Smooth muscle cell of the brain vasculature (primary cell): ENCODE data around the gene EIF4E1B.

Experiments
- DNase-seq: peaks from one replicate; pipeline ENCODE4 v3.0.0-alpha.2; 2012; ENCODE audit warnings: low read depth, low spot score

The EIF4E1B gene

DNA sequence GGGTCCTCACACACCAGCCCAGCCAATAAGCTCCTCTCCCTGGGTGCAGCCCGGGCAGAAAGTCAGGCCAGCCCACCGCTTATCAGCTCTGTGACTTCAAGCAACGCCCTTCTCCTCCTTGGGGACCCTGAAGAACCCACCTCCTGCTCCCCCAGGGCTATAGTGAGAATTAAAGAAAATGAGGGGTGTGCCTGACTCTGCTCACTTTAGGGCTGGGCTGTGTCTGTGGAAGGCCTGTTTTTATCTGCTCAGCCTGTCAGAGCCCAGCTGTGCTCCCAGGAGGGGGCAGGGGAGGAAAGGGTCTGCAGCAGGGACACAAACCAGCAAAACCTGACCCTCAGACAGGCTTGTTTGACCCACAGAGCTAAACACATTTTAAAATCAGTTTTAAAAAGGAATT, 24.4 kb upstream of the EIF4E1B start:
- DNase-seq: no peak

DNA sequence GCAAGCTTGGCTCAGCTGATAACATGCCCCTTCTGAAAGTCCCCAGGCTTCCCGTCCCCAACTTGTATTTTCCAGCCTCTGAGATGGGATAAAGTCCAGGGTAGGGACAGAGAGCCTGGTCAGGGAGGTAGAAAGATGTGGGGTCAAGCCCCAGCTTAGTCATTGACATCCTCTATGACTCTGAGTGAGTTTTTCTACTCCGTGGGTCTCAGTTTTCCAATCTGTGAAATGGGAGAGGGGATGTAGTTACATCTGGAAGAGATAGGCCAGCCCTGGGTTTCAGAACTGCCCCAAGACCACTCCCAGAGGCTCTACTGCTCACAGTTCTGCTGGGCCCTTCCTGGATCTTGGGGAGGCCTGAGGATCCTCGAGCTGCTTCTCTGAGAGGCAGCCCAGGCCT, 23.6 kb upstream of the EIF4E1B start:
- DNase-seq: no peak

DNA sequence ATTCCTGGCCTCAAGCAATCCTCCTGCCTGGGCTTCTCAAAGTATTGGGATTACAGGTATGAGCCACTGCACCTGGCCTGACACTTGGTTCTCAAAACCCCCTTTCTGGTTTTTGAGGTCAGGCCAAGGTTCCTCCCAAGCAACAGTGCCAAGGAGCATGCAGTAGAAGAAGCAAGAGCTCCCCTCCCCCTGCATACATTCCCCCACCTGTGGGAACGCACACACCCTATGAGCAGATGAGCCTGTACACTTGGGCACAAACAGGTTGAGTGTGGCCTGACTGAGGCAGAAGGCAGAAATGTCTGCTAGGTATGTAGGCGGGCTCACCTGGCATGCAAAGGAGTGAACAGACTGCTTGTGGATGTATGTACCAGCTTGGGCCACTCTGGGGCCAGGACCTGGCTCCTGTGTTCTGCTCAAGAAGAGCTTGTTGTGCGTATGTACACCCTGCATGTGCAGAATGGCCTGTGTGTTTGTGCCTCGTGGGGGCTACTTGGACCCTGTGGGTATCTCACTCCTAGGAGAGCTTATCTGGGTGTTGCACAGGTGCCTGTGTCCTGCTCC, 22.3 kb upstream of the EIF4E1B start:
- DNase-seq: no peak

DNA sequence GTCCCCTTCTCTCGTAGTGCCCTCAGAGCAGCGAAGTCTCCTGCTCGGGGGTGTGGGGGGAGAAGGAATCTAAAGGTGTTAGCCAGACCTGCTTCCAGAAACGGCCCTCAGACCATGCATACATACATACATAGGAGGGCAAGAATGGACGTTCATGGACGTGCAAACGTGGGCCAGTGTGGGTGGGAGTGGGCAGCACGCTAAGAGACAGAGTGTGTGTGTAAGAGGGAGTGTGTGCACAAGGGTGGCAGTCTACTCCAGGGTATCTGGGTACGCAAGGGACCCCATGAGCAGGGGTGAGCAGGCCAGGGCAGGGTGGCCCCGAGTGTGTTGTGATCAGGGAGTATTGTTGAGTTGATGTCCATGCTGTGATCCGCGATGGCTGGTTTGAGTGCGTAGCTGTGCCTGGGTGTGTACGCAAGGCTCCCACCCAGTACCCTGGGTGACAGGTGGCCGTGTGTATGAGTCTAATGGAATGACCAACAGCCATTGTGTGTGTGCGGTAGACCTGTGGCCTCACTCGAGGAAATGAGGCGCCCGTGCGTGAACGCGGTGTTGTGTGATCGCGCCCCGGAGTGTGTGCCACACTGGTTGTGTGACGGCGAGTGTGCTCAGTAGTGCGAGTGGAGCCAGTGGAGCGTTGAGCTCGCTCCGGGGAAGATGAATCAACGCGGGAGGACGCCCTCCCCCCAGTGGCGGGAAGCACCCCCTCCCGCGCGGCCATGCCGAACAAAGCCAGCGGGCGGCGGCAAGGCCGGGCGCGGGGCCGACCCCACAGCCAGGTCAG, 21.3 kb upstream of the EIF4E1B start:
- DNase-seq: no peak

DNA sequence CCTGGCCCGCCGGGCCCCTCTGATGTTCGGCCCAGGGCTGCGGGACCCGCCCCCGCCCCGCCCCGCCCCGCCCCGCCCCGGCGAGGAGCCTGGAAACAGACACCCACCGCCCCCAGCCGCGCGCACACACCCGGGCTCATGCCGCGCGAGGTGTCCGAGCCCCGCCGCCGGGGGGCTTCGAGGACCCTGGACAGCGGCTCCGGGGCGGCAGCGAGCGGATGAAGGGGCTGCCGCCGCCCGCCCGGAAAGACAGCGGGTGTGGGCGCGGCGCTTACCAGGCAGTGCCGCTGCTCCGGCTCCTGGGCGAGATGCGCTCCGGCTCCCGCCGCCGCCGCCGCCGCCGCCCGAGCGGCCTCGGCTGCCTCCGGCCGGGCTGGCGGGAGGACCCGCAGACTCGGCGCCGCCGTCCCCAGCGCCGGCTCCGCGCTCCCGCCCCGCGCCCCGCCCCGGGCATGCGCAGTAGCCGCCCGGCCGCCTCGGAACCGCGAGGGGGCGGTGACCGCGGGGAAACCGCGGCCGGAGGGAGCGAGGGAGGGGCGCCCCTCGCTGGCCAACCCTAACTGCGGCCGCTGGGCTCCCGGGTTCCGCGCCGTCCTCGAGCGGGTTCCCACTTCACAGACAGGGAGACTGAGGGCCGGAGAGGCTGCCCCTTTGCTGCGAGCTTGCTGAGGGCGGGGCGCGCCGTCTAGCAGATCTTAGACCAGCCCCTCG, 20.6 kb upstream of the EIF4E1B start, which contains the start of gene GPRIN1:
GPRIN1 (minus strand) TSS at position 433 of the 711 bp plus-strand sequence. CDS start 10,322 bp downstream, outside the sequence.
- DNase-seq: no peak

DNA sequence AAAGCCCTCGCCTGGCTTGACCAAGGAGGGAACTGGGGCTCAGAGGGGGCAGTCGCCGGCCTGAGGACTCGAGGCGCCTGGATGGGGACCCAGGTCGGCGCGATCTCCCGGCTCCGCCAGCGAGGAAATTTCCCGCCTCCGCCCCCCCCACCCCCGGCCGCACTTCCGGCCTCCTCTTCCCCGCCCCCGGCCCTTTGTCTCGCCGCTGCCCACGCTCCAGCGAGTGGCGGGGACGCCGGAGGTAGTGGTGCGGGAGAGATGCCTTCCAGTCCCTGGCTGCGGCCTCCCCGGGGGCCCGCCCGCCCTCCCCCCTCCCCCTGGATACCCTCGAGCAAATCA, 20.1 kb upstream of the EIF4E1B start:
- no peak for DNase-seq

DNA sequence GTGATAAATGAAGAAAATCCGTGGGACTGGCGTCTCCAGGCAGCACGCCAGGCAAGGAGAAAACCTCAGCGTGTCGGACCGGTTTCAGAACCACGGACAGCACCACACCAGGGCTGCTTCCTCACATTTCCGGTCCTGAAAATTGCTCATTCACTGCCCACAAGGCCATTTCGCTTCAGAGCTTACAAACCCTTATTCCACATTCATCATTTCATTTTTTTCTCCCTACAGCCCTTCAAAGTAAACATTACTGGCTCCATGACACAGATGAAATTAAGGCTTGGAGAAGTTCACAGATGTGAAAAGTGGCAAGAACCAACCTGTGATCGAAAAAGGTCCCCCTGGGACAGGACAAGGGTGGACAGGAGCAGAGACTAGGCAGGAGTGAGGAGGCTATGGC, 19.0 kb upstream of the EIF4E1B start:
- peak; percentile 53 for DNase-seq

DNA sequence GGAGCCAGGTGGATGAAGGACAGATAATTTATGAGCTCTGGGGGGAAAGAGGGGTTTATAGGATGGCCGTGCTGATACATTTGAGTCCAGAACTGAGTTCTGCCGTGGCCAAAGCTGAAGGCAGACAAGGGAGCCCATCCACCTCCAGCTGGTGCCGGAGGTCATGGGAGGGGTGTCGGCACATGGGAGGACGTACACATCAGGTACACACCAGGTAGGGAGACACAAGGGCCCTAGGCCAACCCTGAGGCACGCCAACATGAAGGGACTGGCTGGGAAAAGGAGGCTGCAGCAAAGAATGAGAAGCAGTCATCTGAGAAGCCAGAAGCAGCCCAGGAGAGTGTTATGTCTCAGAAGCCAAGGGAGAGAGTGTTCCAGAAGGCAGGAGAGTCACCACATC, 18.5 kb upstream of the EIF4E1B start:
- no peak for DNase-seq

DNA sequence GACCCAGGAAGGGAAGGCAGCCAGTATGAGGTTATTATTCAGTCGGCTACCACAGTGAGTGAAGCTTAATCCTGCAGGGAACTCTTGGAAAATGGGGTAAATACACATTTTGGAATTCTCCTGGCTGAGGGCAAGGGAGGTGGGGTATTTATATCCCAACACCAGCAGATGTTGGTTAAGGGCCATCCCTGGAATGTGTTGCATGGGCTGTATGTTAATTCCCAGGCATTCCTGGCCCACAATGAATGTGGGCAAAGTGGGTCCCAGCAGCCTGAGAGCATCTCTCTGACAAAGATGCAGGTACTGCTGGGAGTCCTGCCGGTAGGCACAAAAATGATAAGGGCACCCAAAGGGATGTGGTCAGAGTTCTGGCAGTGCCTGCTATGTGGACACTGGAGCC, 17.6 kb upstream of the EIF4E1B start:
- no peak for DNase-seq

DNA sequence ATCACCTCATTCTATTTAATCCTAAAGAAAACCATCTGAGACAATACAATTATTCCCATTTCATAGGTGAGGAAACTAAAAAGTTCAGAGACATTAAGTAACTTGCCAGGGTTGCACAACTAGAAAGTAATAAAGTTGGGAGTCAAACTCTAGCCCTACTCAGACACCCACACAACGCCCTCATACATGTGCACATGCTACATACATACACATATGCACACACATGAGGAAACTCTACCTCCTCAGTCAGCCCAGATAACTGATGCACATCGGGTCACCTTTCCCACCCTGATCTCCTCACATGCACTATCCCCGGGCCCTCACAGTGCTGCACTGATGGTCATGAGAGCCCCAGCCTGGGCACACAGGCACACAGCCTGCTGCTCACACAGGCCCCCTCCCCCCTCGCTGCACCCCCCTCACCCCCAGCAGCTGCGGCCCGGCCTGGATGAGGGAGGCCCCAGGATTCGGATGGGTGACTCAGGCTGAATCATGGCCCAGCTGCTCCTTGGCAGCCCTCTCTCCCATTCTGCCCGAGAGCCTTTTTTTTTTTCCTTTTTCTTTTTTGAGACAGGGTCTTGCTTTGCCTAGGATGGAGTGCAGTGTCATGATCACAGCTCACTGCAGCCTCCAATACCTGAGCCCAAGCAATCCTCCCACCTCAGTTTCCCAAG, 15.5 kb upstream of the EIF4E1B start:
- no peak for DNase-seq

DNA sequence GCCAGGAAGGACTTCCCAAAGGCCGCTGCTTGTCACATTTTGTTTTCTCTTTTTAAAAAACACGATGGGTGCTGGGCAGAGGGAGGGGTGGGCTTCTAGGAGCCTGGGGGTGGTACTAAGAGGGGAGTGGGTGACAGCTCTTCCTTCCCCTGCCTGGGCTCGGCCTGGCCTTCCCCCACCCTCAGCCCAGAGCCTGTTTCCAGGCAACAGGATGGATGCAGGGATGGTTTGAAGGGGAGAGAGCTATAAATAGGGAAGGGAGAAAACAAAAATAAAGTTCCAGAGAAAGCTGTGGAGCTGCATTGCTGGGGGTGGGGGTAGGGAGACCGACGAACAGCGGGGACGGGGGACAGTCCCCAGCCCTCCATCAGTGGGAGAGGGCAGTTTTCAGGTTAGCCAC, 14.0 kb upstream of the EIF4E1B start:
- DNase-seq: no peak

DNA sequence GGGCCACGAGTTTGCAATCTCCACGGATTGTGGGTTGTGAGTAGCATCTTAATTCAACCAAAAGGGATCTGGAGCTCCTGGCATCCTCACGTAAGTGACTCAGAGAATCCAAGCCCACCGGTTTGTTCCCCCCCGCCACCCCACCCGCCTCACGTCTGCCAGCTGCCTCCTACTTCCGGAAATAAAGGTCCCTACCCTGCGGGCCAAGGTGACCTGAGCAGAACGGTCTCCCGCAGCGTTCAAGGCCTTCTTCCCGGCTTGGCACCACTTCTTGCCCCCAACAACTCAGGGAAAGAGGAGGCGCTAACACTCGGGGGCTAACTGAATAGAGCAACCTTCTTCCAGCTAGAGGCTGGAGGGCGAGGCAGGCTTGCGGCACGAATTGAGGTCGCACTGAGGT, 11.7 kb upstream of the EIF4E1B start:
- no peak for DNase-seq

DNA sequence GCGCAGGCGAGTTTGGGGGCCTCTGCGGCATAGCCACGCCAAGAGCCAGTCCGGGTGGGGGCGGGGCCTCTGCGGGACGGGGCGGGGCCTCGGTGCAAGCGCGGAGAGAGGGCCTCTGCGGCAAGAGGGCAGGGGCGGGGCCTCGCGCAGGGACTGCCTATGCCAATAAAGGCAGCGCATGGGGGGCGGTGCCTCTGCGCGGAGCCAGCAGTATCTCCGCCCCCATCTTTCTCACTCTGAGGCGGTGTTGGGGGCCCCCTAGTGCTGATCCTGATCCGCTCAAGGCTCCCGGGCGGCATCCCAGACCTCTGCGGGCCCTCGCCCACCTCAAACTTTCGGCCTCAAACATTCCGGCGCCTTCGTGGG, 11.3 kb upstream of the EIF4E1B start:
- DNase-seq: no peak

DNA sequence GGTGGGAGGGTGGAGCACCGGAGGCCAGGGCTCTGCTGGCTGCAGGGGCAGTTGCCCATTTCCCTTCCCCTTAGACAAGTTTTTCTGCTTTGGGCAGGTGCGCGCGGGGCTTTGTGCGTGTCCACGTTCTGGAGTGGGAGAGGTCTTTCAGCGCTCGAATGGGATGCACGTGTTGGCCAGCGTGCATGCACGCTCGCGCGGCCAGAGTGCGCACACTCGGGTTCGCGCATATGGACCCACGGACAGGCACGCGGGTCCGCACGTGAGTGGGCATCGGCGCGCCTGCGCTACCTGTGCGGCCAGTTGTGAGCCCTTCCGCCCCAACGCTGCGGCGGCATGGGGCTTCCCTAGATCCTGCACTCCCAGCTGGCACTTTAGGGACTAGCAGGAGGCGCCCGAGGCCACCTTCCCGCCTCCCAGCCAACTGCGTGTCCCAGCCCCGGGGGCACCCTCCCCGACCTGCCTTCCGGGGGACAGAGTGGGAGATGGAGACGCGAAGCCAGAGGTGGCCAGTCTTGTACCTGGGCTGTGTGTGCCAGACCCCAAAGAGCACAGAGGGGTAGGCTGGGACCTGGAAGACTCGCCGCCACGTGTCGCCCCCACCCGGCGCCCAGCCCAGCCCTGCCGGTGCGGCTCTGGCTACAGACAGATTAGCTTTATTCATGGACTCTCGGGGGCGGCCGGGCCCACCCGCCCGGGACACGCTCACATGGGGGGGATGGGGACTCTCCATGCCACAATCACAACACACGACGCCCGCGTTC, 10.7 kb upstream of the EIF4E1B start:
- DNase-seq: no peak

DNA sequence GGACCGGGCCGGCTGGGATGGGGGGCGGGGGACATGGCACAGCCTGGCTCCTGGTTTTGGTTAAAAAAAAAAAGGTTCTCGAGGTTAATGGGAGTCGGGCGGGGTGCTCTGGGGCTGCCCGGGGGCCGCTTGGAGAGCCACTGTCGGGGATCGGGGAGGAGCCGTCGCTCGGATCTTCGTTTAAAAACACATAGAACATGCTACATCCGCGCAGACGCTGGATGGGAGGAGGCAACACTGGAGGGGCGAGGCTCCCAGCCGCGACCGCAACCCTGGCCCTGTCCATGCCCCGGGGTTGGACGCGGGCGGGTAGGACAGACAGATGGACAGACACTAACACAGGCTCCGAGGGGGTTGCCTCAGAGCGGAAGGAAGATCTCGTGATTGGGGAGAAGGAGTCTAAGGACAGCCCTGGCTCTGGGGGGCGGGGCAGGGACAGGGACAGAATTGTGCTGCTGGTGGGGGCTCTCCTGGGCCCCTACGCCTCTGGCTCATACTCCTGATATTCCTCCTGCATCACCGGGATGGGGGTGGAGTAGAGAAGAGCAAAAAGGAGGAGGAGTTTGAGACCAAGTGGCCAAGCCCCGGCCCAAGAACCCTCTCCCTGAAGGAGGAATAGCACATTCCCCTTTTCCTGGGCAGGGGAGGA, 10.0 kb upstream of the EIF4E1B start:
- DNase-seq: no peak

DNA sequence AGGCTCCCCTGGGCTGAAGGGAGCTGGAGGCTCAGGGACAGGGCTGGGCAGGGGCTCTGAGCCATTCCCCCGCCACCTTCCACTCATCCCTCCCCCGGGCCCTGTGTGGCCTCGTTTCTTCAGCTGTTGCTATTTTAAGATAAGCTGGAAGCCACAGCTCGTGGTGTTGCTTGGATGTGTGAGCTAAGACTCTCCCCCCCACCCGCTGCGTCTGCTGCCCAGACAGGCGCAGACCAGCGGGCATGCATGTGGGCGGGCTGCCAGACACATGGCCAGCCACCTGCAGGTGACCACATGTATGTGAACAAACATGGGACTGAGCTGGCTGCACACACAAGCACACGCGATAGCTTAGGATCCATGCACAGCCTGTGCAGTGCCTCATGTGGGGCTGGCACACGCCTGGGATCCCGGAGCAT, 8.8 kb upstream of the EIF4E1B start:
- no peak for DNase-seq

DNA sequence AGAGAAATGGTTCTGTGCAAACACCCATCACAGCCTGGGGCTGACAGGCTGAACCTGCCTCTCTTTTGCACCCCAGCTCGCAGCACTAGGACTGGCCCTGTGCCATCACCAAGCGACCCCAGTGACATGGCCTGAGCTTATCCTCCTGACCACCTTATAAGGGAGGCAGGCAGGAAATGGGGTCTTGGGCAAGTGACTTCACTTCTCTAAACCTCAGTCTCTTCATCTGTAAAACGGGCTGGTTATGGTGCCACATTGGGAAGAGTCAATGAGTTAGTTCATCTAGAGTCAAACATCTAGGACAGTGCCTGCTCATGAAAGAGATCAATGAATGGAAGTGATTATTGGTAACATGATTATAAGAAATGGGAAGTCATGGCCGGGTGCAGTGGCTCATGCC, 6.3 kb upstream of the EIF4E1B start:
- no peak for DNase-seq

DNA sequence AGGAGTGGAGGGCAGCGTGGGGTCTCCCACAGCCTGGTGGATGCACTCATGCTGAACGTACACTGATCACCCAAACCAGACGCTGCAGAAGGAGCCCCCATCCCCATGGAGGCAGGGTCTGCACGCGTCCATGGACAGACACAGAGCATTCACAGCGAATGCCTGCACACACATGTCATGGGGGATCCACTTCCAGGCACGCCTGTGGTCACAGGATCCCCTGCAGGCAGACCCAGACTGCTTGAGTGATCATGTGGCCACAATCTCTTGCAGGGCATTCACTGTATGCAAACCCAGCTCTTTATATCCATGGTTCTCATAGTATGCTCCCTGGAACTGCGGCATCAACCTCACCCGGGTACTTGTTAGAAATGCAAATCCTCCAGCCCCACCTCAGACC, 5.5 kb upstream of the EIF4E1B start:
- DNase-seq: no peak

DNA sequence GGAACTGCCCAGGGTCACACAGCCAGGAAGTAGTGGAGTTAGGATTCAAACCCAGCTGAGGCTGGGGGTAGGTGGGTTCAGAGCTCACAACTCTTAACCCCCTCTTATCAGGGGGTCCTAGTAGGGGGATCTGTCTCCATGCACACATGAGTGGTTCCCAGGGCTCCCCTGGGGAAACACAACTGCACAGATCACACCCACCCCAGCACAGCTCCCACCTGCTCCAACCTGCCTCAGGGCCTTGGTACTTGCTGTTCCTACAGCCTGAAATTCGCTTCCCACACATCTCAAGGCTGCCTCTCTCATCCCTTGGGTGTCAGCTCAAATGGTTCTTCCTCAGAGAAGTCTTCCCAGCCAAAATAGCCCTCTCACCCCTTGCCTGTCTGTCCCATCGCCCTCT, 5.0 kb upstream of the EIF4E1B start:
- no peak for DNase-seq

DNA sequence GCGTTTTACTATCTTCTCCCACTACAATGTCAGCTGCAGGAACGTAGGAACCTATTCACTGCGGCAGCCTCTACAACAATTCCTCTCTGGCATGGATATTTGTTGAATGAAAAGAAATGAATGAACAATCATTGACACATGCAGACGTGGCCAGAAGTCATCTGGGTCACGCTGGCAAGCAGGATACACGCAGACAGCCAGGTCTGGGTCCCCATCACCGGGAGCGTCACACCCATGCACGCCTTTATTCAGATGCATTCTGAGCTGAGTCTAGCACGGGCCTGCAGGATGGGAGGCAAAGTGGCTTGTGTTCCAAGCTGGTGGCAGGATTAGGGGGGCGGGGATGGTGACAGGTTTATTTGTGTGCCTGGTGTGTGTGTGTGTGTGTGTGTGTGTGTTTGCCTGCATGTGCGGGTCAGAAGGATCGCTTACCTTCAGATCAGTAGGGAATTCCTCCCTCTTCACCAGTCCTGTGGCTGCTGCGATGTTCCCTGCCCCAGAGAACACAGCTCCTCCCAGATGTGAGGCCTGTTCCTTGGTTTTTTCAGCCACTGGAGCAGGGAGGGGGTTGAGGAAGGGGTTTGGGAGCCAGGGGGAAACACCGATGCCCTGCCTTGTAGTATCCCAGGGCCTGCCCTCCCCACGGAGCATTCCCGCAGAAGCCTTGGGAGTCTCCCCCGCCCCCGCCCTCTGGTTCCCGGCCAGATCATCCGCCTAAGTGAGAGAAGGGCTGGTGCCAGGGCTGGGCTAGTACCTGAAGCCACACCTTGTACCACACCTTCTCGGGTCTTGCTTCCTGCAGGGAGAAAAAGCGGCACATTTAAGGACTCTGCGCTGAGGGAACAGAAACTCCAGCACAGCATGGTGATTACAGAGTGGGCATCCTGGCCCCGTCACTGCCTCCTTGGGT, 4.3 kb upstream of the EIF4E1B start:
- DNase-seq: no peak
